H9 (cell line): ENCODE measurements around the gene DCUN1D2. TPM values are rescaled to one million over a fixed set of nuclear protein-coding genes. Genes with fewer than 3 reads are reported as not detected.
"Not testable (repeated sequence)": the region's sequence is repeated elsewhere in the genome, so short reads cannot be mapped to it uniquely, and the experiment has no call there.

ENCODE experiments used
- DNase-seq: peaks from one replicate; pipeline ENCODE4 v3.0.0-alpha.2; 2017
- H2AFZ ChIP-seq: one replicate; pipeline ENCODE4 v1.6.1; 2013; ENCODE audit warnings: mild to moderate bottlenecking, low read length, control low read depth, moderate library complexity
- H2AK5ac ChIP-seq: 2 replicates; pipeline ENCODE4 v1.6.1; 2013; ENCODE audit warnings: low read length, control low read depth, mixed read lengths; ENCODE audit not compliant: insufficient read length
- H2BK120ac ChIP-seq: one replicate; pipeline ENCODE4 v1.6.1; 2013; ENCODE audit warnings: low read depth, mild to moderate bottlenecking, low read length, control low read depth, inconsistent platforms; ENCODE audit not compliant: poor library complexity, severe bottlenecking
- H2BK12ac ChIP-seq: 2 replicates; pipeline ENCODE4 v1.6.1; 2013; ENCODE audit warnings: low read length, control low read depth, mixed read lengths, low read depth; ENCODE audit not compliant: insufficient read length
- H2BK15ac ChIP-seq: 2 replicates; pipeline ENCODE4 v1.6.1; 2013; ENCODE audit warnings: low read depth, low read length, control low read depth
- H2BK20ac ChIP-seq: one replicate; pipeline ENCODE4 v1.6.1; 2013; ENCODE audit warnings: low read depth, mild to moderate bottlenecking, low read length, control low read depth, inconsistent platforms; ENCODE audit not compliant: poor library complexity, severe bottlenecking
- H2BK5ac ChIP-seq: 2 replicates; pipeline ENCODE4 v1.6.1; 2013; ENCODE audit warnings: low read length, control low read depth, mixed read lengths; ENCODE audit not compliant: insufficient read length
- H3K14ac ChIP-seq: 2 replicates; pipeline ENCODE4 v1.6.1; 2013; ENCODE audit warnings: low read length, control low read depth; ENCODE audit not compliant: insufficient read depth
- H3K18ac ChIP-seq: 2 replicates; pipeline ENCODE4 v1.6.1; 2013; ENCODE audit warnings: low read depth, mild to moderate bottlenecking, mixed read lengths, low read length, control low read depth; ENCODE audit not compliant: insufficient read length
- H3K23ac ChIP-seq: 2 replicates; pipeline ENCODE4 v1.6.1; 2013; ENCODE audit warnings: low read length, control low read depth, mixed read lengths, low read depth; ENCODE audit not compliant: insufficient read length
- H3K23me2 ChIP-seq: 2 replicates; pipeline ENCODE4 v1.6.1; 2013; ENCODE audit warnings: low read depth, mild to moderate bottlenecking, mixed read lengths, low read length, control low read depth; ENCODE audit not compliant: insufficient read length, poor library complexity, severe bottlenecking
- H3K27ac ChIP-seq: 2 replicates; pipeline ENCODE4 v1.5.1; 2013; ENCODE audit warnings: low read length, control low read depth, mixed read lengths, low read depth; ENCODE audit not compliant: insufficient read length
- H3K27me3 ChIP-seq: 2 replicates; pipeline ENCODE4 v1.6.1; 2013; ENCODE audit warnings: low read length, control low read depth, inconsistent platforms; ENCODE audit not compliant: insufficient read depth
- H3K4ac ChIP-seq: 2 replicates; pipeline ENCODE4 v1.6.1; 2013; ENCODE audit warnings: low read depth, mild to moderate bottlenecking, control low read depth, inconsistent platforms, low read length, moderate library complexity
- H3K4me1 ChIP-seq: 2 replicates; pipeline ENCODE4 v1.6.1; 2013; ENCODE audit warnings: low read length, control low read depth, inconsistent platforms; ENCODE audit not compliant: insufficient read depth
- H3K4me2 ChIP-seq: 2 replicates; pipeline ENCODE4 v1.6.1; 2013; ENCODE audit warnings: low read length, control low read depth, mixed read lengths; ENCODE audit not compliant: insufficient read length, insufficient read depth
- H3K56ac ChIP-seq: 2 replicates; pipeline ENCODE4 v1.6.1; 2013; ENCODE audit warnings: low read depth, mild to moderate bottlenecking, mixed read lengths, low read length, control low read depth; ENCODE audit not compliant: insufficient read length
- H3K79me1 ChIP-seq: 2 replicates; pipeline ENCODE4 v1.6.1; 2013; ENCODE audit warnings: low read depth, mild to moderate bottlenecking, moderate library complexity, low read length, control low read depth, inconsistent platforms; ENCODE audit not compliant: insufficient read depth, poor library complexity, severe bottlenecking
- H3K79me2 ChIP-seq: 2 replicates; pipeline ENCODE4 v1.6.1; 2013; ENCODE audit warnings: low read length, control low read depth, inconsistent platforms; ENCODE audit not compliant: insufficient read depth
- H3K9ac ChIP-seq: 2 replicates; pipeline ENCODE4 v1.6.1; 2013; ENCODE audit warnings: low read length, control low read depth, mixed read lengths; ENCODE audit not compliant: insufficient read length; ENCODE audit errors: extremely low read depth
- H3K9me3 ChIP-seq: one replicate; pipeline ENCODE4 v1.6.1; 2013; ENCODE audit warnings: low read depth, low read length, inconsistent platforms; ENCODE audit not compliant: control insufficient read depth
- H3T11ph ChIP-seq: one replicate; pipeline ENCODE4 v1.6.1; 2013; ENCODE audit warnings: mild to moderate bottlenecking, low read length, control low read depth, inconsistent platforms
- H4K20me1 ChIP-seq: one replicate; pipeline ENCODE4 v1.6.1; 2013; ENCODE audit not compliant: control insufficient read depth, insufficient read length, insufficient read depth
- H4K5ac ChIP-seq: 2 replicates; pipeline ENCODE4 v1.6.1; 2013; ENCODE audit warnings: low read depth, mild to moderate bottlenecking, mixed read lengths, low read length, control low read depth; ENCODE audit not compliant: insufficient read length
- H4K8ac ChIP-seq: replicated peaks from 2 replicates; pipeline ENCODE4 v1.6.1; 2013; ENCODE audit warnings: low read length, control low read depth, mixed read lengths, low read depth; ENCODE audit not compliant: insufficient read length
- H4K91ac ChIP-seq: 2 replicates; pipeline ENCODE4 v1.6.1; 2013; ENCODE audit warnings: low read depth, mild to moderate bottlenecking, moderate library complexity, mixed read lengths, low read length, control low read depth; ENCODE audit not compliant: insufficient read length
- H3K27ac Mint-ChIP-seq, 3 experiments: 2 replicates in 2 of 3; 3 replicates in 1 of 3; pipeline ENCODE4 v1.8.0; 2020 to 2021; ENCODE audit warnings: mixed read lengths in 3 of 3, mild to moderate bottlenecking in 1 of 3, moderate library complexity in 1 of 3
- H3K27me3 Mint-ChIP-seq: 2 replicates; pipeline ENCODE4 v1.8.0; 2021; ENCODE audit warnings: low read depth, mild to moderate bottlenecking, moderate library complexity, mixed read lengths
- H3K36me3 Mint-ChIP-seq, 3 experiments: 2 replicates in 2 of 3; 3 replicates in 1 of 3; pipeline ENCODE4 v1.8.0; 2020 to 2021; ENCODE audit warnings: low read depth in 3 of 3, mixed read lengths in 3 of 3; ENCODE audit not compliant: insufficient read depth in 1 of 3
- H3K4me1 Mint-ChIP-seq, 2 experiments: 2 replicates each; pipeline ENCODE4 v1.8.0; 2020; ENCODE audit warnings: mixed read lengths in 2 of 2
- H3K4me3 Mint-ChIP-seq, 2 experiments: 2 replicates in 1 of 2; 3 replicates in 1 of 2; pipeline ENCODE4 v1.8.0; 2020 to 2021; ENCODE audit warnings: mild to moderate bottlenecking in 2 of 2, mixed read lengths in 2 of 2, moderate library complexity in 1 of 2
- H3K9me3 Mint-ChIP-seq, 2 experiments: 2 replicates in 1 of 2; 3 replicates in 1 of 2; pipeline ENCODE4 v1.8.0; 2020; ENCODE audit warnings: mild to moderate bottlenecking in 2 of 2, mixed read lengths in 2 of 2, moderate library complexity in 1 of 2
- WGBS: extraction: QIAGEN DNeasy Blood & Tissue Kit; methylation state at CpG from one replicate; pipeline ENCODE4 v1.1.7; 2013; ENCODE audit warnings: missing lambda C conversion rate, low lambda C conversion rate, mixed read lengths; ENCODE audit not compliant: insufficient read length; ENCODE audit errors: extremely low coverage; 5-methylcytosine and 5-hydroxymethylcytosine counted together
- total RNA-seq: library from RNA; stranded (reverse); gene quantifications from 2 replicates; pipeline ENCODE4 v1.2.1, GENCODE V29; 2021
- TF ChIP-seq, protein P1 (sequence below): fragments of 200-600 bp; sonication (generic); conservative IDR thresholded peaks from 3 replicates; pipeline ENCODE4 v1.8.0; 2021; ENCODE audit warnings: antibody characterized with exemption, mild to moderate bottlenecking

Gene DCUN1D2
- total RNA-seq, 1 experiment from 2014 or later = 36.8 TPM

- DNase-seq = no peak
- H4K20me1 ChIP-seq = no peaks in the 10 kb centered on the region
- no peak overlapping the region for H4K91ac ChIP-seq
- no peak overlapping the region for H3K4ac ChIP-seq
- no peaks in the 10 kb centered on the region for H3K27me3 Mint-ChIP-seq
- no peaks in the 10 kb centered on the region for H3K9me3 ChIP-seq
- no peak overlapping the region for H3K27ac ChIP-seq
- H2BK120ac ChIP-seq = no peak overlapping the region
- H2BK12ac ChIP-seq = no peak overlapping the region
- no peak overlapping the region for H2AK5ac ChIP-seq
- no peak overlapping the region for H3K4me2 ChIP-seq
- H3K27ac Mint-ChIP-seq = peak overlapping the region in 2 of 3 experiments; percentile 68 to 73; a peak in 3 of 7 replicates
- H3K36me3 Mint-ChIP-seq = peaks cover 5 to 10% (median 7%) of the 10 kb centered on the region in 3 experiments; a peak in 6 of 7 replicates
- H4K8ac ChIP-seq = no peak overlapping the region
- no peaks in the 10 kb centered on the region for H3K4me1 ChIP-seq
- H3K23me2 ChIP-seq = no peaks in the 10 kb centered on the region
- H3K27me3 ChIP-seq = no peaks in the 10 kb centered on the region
- no peak overlapping the region for H4K5ac ChIP-seq
- no peak overlapping the region for H2AFZ ChIP-seq
- no peak overlapping the region for H2BK5ac ChIP-seq
- H3K18ac ChIP-seq = no peak overlapping the region
- H3K79me1 ChIP-seq = no peaks in the 10 kb centered on the region
- H3K9ac ChIP-seq = no peak overlapping the region
- H3K4me3 Mint-ChIP-seq = no peak overlapping the region
- H2BK20ac ChIP-seq = no peak overlapping the region
- no peak overlapping the region for H3K56ac ChIP-seq
- TF ChIP-seq, protein P1, sequence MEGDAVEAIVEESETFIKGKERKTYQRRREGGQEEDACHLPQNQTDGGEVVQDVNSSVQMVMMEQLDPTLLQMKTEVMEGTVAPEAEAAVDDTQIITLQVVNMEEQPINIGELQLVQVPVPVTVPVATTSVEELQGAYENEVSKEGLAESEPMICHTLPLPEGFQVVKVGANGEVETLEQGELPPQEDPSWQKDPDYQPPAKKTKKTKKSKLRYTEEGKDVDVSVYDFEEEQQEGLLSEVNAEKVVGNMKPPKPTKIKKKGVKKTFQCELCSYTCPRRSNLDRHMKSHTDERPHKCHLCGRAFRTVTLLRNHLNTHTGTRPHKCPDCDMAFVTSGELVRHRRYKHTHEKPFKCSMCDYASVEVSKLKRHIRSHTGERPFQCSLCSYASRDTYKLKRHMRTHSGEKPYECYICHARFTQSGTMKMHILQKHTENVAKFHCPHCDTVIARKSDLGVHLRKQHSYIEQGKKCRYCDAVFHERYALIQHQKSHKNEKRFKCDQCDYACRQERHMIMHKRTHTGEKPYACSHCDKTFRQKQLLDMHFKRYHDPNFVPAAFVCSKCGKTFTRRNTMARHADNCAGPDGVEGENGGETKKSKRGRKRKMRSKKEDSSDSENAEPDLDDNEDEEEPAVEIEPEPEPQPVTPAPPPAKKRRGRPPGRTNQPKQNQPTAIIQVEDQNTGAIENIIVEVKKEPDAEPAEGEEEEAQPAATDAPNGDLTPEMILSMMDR = no peak
- H3K79me2 ChIP-seq = no peaks in the 10 kb centered on the region
- no CpG with 5 or more reads among the region's 17 CpGs for WGBS
- H3T11ph ChIP-seq = no peak overlapping the region
- H3K14ac ChIP-seq = no peak overlapping the region
- H3K4me1 Mint-ChIP-seq = no peaks in the 10 kb centered on the region
- no peak overlapping the region for H2BK15ac ChIP-seq
- H3K23ac ChIP-seq = no peak overlapping the region
- H3K9me3 Mint-ChIP-seq = no peaks in the 10 kb centered on the region
Measured at GRCh38 chr13:113437408-113438010, 53.0 kb downstream of the DCUN1D2 start.

- not testable (repeated sequence) for H2BK15ac ChIP-seq, H4K8ac ChIP-seq, H3K27ac ChIP-seq, H3K27me3 Mint-ChIP-seq, H3K9me3 Mint-ChIP-seq, H2AK5ac ChIP-seq, H2BK12ac ChIP-seq, DNase-seq, H3K14ac ChIP-seq, H3K18ac ChIP-seq, H3K4ac ChIP-seq, H3K4me2 ChIP-seq, H2BK5ac ChIP-seq, H3K4me3 Mint-ChIP-seq, H3K23me2 ChIP-seq, H4K91ac ChIP-seq, H2AFZ ChIP-seq, H3K27me3 ChIP-seq, H3K23ac ChIP-seq, H3K9ac ChIP-seq, H3K79me1 ChIP-seq, H3K79me2 ChIP-seq, H4K20me1 ChIP-seq, H4K5ac ChIP-seq, H2BK120ac ChIP-seq, H3K27ac Mint-ChIP-seq, H3T11ph ChIP-seq, H3K36me3 Mint-ChIP-seq, H3K4me1 ChIP-seq, H3K4me1 Mint-ChIP-seq, H3K9me3 ChIP-seq, H3K56ac ChIP-seq, H2BK20ac ChIP-seq
- no CpG with 5 or more reads among the region's 15 CpGs for WGBS
Measured at GRCh38 chr13:113436866-113437265, 53.6 kb downstream of the DCUN1D2 start.
